ES-I3 (cell line): ENCODE results near the gene KLF16.

Experiments
- H3K36me3 ChIP-seq: 2 replicates; pipeline ENCODE4 v1.6.1; 2013; ENCODE audit warnings: mild to moderate bottlenecking, low read length, control low read depth, moderate library complexity; ENCODE audit not compliant: insufficient read depth
- H3K4me1 ChIP-seq: 2 replicates; pipeline ENCODE4 v1.6.1; 2013; ENCODE audit warnings: mild to moderate bottlenecking, control low read depth, low read length; ENCODE audit not compliant: insufficient read depth
- H3K9ac ChIP-seq: 2 replicates; pipeline ENCODE4 v1.6.1; 2013; ENCODE audit warnings: low read depth, mild to moderate bottlenecking, low read length, moderate library complexity
- H3K9me3 ChIP-seq: 2 replicates; pipeline ENCODE4 v1.6.1; 2013; ENCODE audit warnings: mild to moderate bottlenecking, low read length, moderate library complexity; ENCODE audit not compliant: control insufficient read depth, insufficient read depth

KLF16 gene

DNA sequence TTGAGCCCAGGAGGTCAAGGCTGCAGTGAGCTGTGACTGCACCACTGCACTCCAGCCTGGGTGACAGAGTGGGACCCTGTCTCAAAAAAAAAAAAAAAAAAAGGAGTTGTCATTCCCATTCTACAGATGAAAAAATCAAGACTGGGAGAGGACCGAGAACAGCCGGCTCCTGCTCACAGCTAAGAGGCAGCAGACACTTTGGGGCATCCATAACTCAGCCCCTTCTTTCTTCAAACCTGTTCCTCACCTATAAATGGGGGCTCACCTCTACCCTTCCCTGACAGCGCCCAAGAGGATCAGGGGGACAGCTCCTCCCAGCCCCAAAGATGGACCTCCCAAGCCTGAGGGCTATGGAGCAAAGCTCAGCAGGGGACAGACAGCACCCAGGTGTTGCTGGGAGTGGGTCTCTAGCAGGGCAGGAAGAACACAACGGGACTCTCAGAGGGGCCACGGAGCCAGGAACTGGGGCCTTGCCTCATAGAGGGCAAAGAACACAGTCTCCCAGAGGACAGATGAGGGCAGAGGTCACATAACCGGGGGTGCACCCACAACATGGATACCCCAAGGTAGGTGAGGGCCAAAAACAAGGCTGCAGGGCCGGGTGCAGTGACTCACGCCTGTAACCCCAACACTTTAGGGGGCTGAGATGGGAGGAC, 3.4 kb upstream of the KLF16 start:
- Histone ChIP-seq H3K36me3 (no peaks in the 10 kb centered on the region), H3K4me1 (no peaks in the 10 kb centered on the region), H3K9ac (no peak overlapping the region), H3K9me3 (no peaks in the 10 kb centered on the region)

DNA sequence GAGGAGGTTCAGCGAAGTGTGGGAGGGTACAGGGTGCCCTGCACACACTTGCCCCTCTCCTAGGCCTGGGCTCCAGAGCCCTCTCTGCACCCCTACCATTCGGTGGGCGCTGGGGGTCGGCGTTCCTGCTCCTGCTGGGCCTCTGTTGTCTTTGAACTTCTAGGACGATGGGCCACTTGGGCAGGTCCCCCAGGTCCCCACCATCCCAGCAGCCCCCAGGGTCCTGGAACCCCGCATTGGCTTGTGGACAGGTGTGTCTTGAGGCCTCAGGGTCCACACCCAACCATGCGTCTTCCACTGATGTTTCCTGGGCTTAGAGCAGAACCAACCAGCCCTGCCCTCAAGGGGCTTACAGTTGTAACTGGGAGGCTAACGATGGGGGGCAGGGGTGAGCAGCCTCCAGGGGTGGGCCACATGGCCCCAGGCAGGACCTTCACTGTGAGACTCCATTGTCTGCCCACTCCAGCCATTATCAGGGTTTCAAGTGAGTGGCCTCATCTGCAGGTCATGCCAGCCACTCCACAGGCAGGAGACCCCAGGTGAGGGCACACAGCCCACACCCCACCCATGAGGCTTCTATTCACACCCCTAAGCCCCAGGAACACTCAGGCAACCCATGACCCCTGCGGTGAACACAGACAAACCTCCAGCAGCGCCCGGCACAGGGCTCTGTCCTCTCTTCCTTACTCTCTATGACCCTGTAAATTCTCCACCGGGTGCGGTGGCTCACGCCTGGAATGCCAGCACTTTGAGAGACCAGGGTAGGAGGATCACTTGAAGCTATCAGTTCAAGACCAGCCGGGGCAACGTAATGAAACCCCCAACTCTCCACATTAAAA, 2.0 kb upstream of the KLF16 start:
- Histone ChIP-seq H3K9me3 (no peaks in the 10 kb centered on the region), H3K36me3 (no peaks in the 10 kb centered on the region), H3K4me1 (peaks cover 6% of the 10 kb centered on the region; the same call in 1 of the 2 replicates), H3K9ac (peak overlapping the region; percentile 17)

DNA sequence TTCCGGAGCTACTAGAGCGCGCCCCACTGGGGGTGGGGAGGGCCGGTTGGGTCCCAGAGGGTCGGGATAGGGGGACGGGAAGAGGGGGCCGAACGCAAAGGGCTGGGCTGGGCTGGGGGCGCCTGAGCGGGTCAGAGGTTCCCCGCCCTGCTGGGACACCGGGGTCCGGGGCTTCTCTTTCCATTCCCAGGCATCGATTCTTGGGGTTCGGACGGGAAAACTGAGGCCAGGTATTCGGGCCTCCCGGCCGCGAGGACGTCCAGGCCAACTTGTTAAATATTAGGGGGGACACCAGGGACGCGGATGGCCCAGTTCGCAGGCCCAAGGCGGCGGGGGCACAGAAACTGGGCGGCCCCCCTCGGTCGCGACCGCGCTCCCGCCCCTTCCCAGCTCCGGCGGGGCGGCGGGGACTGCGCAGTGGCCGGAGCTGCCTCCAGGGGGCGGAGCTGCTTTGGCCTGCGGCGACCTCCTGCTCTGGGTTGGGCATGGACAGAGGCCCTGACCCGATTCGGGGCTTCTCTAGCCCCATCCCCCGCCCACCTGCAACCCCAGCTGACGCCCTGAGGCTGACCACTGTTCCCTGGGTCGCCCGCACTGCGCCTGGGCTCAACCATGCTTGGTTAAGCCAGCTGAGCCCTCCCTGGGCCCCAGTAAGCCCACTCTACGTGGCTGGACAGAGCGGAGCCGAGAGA, 1.2 kb upstream of the KLF16 start:
- Histone ChIP-seq H3K9me3 (no peaks in the 10 kb centered on the region), H3K4me1 (peaks cover 6% of the 10 kb centered on the region; the same call in 1 of the 2 replicates)

DNA sequence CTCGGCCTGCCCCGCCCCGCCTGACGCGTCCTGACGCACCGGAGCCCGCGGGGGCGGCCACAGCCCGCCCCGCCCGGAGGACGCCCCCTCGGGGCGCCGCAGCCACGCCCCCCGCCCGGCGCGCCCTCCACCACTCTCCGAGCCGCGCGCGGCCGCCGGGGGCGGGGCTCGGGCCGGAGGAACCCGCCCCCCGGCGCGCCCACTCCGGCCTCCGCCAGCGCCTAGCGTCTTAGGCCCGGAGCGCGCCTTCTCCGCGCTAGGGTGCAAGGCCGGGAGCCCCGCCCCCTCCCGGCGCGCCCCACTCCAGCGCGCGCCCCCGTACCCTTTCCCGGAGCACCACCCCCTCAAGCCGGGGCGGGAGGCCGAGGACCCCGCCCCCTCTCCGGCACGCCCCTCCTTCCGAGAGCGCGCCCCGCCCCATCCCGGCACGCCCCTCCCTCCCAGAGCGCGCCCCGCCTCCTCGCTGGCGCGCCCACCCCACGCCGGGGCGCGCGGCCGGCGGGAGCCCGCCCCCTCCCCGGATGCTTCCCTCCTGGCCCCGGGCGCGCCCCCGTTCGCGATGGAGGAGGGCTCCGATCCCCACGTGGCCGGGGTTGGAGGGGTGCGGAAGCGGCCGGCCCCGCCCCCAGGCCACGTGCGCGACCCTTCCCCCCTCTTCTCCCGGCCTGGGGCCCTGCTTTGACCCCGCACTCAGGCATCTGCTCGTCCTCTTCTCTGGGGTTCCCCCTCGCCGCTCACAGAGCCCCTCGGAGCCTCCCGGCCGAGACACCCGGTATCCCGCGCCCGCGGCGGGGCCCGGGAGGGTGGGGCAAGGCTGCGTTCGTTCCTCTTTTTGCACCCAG, 480 bp upstream of the KLF16 start:
- Histone ChIP-seq H3K9me3 (no peaks in the 10 kb centered on the region), H3K36me3 (no peaks in the 10 kb centered on the region), H3K4me1 (peaks cover 10% of the 10 kb centered on the region; the same call in 1 of the 2 replicates), H3K9ac (peak overlapping the region; percentile 94)

More for the DNA sequence above, 1.2 kb upstream of the KLF16 start:
- H3K36me3 ChIP-seq: no peaks in the 10 kb centered on the region
- peak overlapping the region; percentile 94 for H3K9ac ChIP-seq

DNA sequence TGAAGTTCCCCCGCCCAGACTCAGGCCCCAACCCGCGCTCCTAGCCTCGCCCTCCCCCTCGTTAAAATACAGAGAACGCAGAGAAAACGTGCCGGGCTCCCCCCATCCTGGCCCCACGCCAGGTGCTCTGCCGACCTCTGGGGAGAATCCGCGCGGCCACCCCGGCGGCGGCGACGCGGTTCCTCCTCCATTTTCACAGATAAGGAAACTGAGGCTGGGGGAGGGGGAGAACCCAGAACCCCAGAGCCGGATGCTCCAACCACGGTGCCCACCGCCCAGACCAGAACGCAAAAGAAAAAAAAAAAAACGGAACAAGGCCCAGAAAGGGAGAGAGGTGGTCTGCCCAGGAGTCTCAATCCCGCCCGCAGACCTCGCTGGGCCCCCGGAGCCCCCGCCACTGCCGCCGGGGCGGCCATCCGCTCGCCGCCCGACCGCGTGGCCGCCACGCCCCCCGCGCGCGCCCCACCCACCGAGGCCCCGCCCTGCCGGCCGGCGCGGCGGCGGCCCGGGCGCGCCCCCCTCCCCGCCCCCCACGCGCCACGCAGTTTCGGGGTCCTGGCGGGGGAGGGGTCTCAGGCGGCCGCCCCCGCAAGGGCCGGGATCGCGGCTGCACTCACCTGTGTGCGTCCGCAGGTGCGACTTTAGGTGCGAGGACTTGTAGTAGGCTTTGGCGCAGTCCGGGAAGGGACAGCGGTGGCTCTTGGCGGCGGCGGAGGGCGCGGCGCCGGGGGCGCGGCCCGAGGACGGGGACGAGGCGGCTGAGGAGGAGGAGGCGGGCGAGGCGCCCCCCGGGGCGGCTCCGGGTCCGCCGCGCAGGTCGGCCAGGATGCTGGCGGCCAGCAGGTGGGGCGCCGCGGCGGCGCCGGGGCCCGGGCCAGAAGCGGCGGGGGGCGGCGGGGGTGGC, 703 bp downstream of the KLF16 start:
- no peaks in the 10 kb centered on the region for H3K9me3 ChIP-seq
- peaks cover 17% of the 10 kb centered on the region; the same call in 1 of the 2 replicates for H3K4me1 ChIP-seq
- peak overlapping the region; percentile 85 for H3K9ac ChIP-seq
- no peaks in the 10 kb centered on the region for H3K36me3 ChIP-seq

- peaks cover 19% of the 10 kb centered on the region; the same call in 1 of the 2 replicates for H3K4me1 ChIP-seq
- H3K36me3 ChIP-seq: no peaks in the 10 kb centered on the region
- H3K9ac ChIP-seq: peak overlapping the region; percentile 85
- H3K9me3 ChIP-seq: no peaks in the 10 kb centered on the region
Observed at GRCh38 chr19:1862068-1862423, 1.3 kb downstream of the KLF16 start.

GRCh38 chr19:1861599-1862031, 1.8 kb downstream of the KLF16 start:
- no peaks in the 10 kb centered on the region for H3K36me3 ChIP-seq
- H3K4me1 ChIP-seq: peaks cover 19% of the 10 kb centered on the region; the same call in 1 of the 2 replicates
- peak overlapping the region; percentile 85 for H3K9ac ChIP-seq

GRCh38 chr19:1860821-1861598, 2.4 kb downstream of the KLF16 start:
- H3K9me3 ChIP-seq: no peaks in the 10 kb centered on the region
- H3K36me3 ChIP-seq: no peaks in the 10 kb centered on the region
- H3K9ac ChIP-seq: peak overlapping the region; percentile 85
- H3K4me1 ChIP-seq: peaks cover 19% of the 10 kb centered on the region; the same call in 1 of the 2 replicates

More at GRCh38 chr19:1861599-1862031, 1.8 kb downstream of the KLF16 start:
- no peaks in the 10 kb centered on the region for H3K9me3 ChIP-seq

GRCh38 chr19:1860042-1860775, 3.2 kb downstream of the KLF16 start:
- peak overlapping the region; percentile 85; the same call in 1 of the 2 replicates for H3K9ac ChIP-seq
- H3K9me3 ChIP-seq: no peaks in the 10 kb centered on the region
- H3K4me1 ChIP-seq: peaks cover 22% of the 10 kb centered on the region; the same call in 1 of the 2 replicates
- no peaks in the 10 kb centered on the region for H3K36me3 ChIP-seq

DNA sequence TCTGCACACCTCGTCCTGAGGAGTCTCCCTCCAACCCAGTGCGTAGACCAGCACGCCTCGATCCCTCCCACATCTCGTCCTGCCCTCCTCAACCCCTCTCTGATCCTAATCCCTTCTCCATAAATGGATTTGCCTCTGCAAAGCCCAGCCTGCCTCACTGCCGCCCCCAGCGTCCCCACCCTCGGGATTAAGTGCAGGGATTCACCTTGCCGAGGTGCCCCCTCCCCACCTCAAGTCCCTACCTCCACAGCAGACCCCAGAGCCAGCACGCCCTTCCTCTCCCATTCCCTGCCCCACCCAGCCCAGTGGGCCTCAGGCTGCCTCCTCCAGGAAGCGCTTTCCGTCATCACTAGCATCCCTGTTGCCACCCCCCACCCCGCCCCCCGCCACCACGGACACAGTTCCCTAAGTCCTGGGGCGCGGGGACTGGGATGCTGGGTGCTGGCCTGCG, 4.0 kb downstream of the KLF16 start:
- no peaks in the 10 kb centered on the region for H3K9me3 ChIP-seq
- no peaks in the 10 kb centered on the region for H3K36me3 ChIP-seq
- peak overlapping the region; percentile 16; the same call in 1 of the 2 replicates for H3K9ac ChIP-seq
- peaks cover 22% of the 10 kb centered on the region; the same call in 1 of the 2 replicates for H3K4me1 ChIP-seq

- no peaks in the 10 kb centered on the region for H3K36me3 ChIP-seq
- peaks cover 23% of the 10 kb centered on the region; the same call in 1 of the 2 replicates for H3K4me1 ChIP-seq
- H3K9ac ChIP-seq: no peak overlapping the region
- no peaks in the 10 kb centered on the region for H3K9me3 ChIP-seq
Observed at GRCh38 chr19:1858412-1859081, 4.8 kb downstream of the KLF16 start.
